SK-N-MC (cell line): ENCODE data around the gene CCND1.

Experiments used
- DNase-seq: peaks from one replicate; pipeline ENCODE4 v3.0.0-alpha.2; 2011; ENCODE audit warnings: low read depth, low spot score
- H3K27ac ChIP-seq: fragments of 200-600 bp; sonication (generic); 2 replicates; pipeline ENCODE4 v1.5.1; 2016; ENCODE audit warnings: mixed run types
- H3K36me3 ChIP-seq: fragments of 200-600 bp; sonication (generic); 2 replicates; pipeline ENCODE4 v1.6.1; 2017; ENCODE audit warnings: antibody characterized with exemption, low read length, mixed read lengths; ENCODE audit not compliant: insufficient read depth
- H3K4me3 ChIP-seq: fragments of 200-600 bp; sonication (generic); 2 replicates; pipeline ENCODE4 v1.5.1; 2016
- H3K9ac ChIP-seq: fragments of 200-600 bp; sonication (generic); 2 replicates; pipeline ENCODE4 v1.8.0; 2017; ENCODE audit warnings: mixed run types, mixed read lengths; ENCODE audit not compliant: insufficient read length
- H3K9me3 ChIP-seq: fragments of 200-600 bp; sonication (generic); 2 replicates; pipeline ENCODE4 v1.6.1; 2017; ENCODE audit warnings: low read depth, mild to moderate bottlenecking, antibody characterized with exemption, low read length, moderate library complexity, mixed read lengths
- EZH2 ChIP-seq: fragments of 200-600 bp; sonication (generic); IDR thresholded peaks from one replicate; pipeline ENCODE4 v1.6.1; 2017; ENCODE audit warnings: antibody characterized with exemption
- FOXP2 ChIP-seq: optimal IDR thresholded peaks from 2 replicates; pipeline ENCODE3; 2011; ENCODE audit warnings: mild to moderate bottlenecking, moderate library complexity; ENCODE audit not compliant: insufficient read depth; ENCODE audit errors: extremely low read length, control extremely low read depth
- POLR2AphosphoS5 ChIP-seq: IDR thresholded peaks from 2 replicates; pipeline ENCODE4 v1.6.1; 2012; ENCODE audit warnings: mild to moderate bottlenecking, low read depth, low read length, borderline replicate concordance

Gene CCND1

DNA sequence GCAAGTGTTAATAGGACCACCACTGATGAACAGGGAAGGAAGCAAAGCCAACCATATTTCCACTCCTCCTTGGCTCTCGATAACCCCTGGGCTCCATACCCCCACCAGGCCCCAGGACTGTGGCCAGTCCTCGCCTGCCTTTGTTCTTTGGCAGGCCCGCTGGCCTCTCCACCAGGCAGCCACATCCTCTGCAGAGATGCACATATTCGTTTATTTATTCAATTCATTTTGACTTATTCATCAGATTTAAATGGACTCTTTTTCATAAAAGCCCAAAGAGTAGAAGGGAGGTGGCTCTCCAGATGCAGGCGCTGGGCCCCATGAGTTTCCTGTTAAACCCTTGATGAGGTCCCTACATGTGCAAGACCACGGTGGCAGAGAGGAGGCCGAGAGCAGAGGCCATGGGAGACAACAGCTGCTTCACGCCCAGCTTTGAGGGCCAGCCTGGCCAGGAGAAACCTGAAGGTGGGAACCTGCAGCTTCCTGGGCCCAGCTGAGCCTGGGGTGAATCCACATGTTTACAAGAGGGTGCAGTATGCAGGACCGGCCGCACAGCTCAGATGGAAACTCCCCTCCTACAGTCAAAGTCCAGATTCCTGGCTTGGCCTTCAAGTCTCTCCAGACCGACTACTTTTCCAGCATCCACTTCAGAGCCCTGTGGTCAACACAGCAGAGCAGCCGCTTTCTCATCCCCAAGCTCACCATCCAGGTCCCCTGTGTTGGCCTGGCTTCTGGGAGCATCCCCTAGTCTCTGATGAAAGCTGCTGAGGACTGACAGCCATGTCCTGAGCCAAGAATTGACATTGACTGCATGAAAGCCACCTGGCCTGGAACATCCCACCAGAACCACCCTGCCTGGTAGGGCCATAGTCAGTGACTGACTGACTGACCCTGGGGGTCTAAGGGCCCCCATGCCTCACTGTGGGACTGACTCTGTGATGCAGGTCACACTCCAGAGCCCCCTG lies 39.7 kb upstream of the CCND1 start:
- TF ChIP-seq EZH2 (no peak), POLR2AphosphoS5 (no peak), FOXP2 (no peak)
- no peak for DNase-seq
- Histone ChIP-seq H3K27ac (no peak overlapping the region), H3K4me3 (no peak overlapping the region), H3K9me3 (no peaks in the 10 kb centered on the region), H3K9ac (no peak overlapping the region), H3K36me3 (no peaks in the 10 kb centered on the region)

DNA sequence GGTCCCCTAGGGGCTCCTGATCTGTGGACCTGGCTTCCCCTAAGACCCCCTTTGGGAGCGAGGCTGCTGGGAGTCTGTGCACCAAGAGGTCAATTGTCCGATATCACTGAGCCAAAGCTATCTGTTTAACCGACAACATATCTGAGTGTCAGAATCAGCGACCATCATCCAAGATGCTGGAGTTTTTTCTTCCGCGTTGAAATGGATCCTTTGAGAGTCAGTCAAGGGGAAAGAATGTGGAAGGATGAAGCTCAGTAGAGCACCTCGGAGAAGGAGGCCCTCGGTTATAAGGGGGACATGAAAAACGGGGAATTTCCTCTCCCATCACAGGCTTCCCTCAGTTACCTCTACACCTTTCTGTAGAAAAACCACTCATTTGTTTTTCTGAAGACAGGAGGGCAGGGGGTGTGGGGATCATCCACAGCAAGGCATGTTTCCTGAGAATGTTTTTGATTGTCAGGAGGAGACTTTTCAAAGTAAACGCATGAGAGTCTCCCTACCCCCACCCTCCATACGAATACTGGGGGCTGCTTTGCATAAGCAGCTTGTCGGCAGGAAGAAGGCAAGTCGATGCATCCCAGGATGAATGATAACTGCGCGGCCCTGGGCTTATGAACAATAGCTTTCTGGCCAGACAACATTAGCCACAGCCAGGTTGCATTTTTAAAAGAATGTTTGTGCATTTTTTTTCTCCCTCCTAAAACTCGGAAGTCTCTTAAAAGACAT lies 37.7 kb upstream of the CCND1 start:
- no peak overlapping the region for H3K27ac ChIP-seq
- peaks cover 4% of the 10 kb centered on the region; the same call in 1 of the 2 replicates for H3K9me3 ChIP-seq
- DNase-seq, result no peak
- TF ChIP-seq POLR2AphosphoS5 (no peak), FOXP2 (no peak), EZH2 (no peak)
- no peak overlapping the region for H3K4me3 ChIP-seq
- no peak overlapping the region for H3K9ac ChIP-seq
- H3K36me3 ChIP-seq, result no peaks in the 10 kb centered on the region

- DNase-seq, result no peak
- no peak overlapping the region for H3K9ac ChIP-seq
- H3K27ac ChIP-seq, result no peak overlapping the region
- TF ChIP-seq POLR2AphosphoS5 (no peak), FOXP2 (no peak), EZH2 (no peak)
- no peaks in the 10 kb centered on the region for H3K36me3 ChIP-seq
- peaks cover 6% of the 10 kb centered on the region; the same call in 1 of the 2 replicates for H3K9me3 ChIP-seq
- H3K4me3 ChIP-seq, result no peak overlapping the region
Observed at GRCh38 chr11:69604055-69604454, 36.9 kb upstream of the CCND1 start.

DNA sequence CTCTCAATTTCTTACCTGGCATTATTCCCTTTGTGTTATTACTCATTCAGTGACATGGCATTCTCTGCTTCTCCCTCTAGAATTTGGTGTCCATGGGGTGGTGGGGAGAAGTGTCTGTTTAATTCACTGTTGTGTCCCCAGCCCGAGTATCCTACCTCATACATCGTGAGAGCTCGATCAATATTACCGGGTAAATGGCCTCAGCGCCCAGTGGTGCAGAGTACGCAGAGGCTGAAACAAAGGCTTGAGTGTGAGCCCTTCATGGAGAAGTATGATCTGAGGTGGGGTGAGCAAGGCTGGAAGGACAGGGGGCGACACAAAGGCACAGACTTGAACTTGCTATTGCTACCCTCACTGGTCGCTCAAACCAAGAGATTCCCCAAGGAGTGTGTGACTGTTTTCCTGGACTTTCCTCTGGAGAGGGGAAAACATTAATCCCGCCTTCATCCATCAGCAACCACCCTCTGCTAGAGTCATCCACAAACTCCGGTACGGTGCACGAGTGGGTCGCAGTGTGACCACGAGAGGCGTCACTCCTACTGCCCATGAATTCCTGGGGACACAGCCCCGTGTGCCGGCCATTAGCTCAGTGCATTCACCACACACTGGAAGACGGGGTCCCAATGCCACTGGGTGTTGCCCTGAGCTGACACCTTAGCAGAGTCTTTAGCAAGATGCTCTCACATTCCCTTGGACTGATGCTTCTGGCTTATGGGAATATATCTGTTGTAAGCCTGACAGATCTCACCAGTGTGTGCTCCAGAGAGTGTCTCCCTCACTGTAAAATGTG lies 35.0 kb upstream of the CCND1 start:
- no peak overlapping the region for H3K27ac ChIP-seq
- H3K4me3 ChIP-seq, result no peak overlapping the region
- TF ChIP-seq FOXP2, result no peak
- TF ChIP-seq EZH2, result no peak
- no peak for TF ChIP-seq POLR2AphosphoS5
- H3K36me3 ChIP-seq, result no peaks in the 10 kb centered on the region
- H3K9me3 ChIP-seq, result peaks cover 6% of the 10 kb centered on the region; the same call in 1 of the 2 replicates
- no peak for DNase-seq
- H3K9ac ChIP-seq, result no peak overlapping the region

DNA sequence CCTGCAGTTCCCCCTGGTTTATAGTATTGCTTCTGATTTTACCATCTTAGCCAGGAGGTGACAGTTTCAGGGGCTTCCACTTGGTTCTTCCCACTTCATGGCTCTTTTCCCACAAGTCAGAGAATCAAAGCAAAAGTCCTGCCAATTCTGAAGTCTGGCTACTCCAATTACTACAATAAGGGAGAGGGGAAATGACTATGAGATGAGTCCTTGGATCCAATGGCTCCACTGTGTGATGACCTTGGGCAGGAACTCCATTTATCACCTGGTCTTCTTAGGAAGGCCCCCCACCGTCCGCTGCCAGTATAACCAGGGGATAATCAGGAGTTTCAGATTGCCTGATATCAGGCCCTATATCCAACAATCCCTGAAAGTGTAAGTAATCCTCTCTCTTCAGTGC lies 31.6 kb upstream of the CCND1 start:
- DNase-seq, result no peak
- TF ChIP-seq POLR2AphosphoS5 (no peak), EZH2 (no peak), FOXP2 (no peak)
- H3K4me3 ChIP-seq, result no peak overlapping the region
- H3K27ac ChIP-seq, result no peak overlapping the region
- H3K9ac ChIP-seq, result no peak overlapping the region
- H3K9me3 ChIP-seq, result peaks cover 6% of the 10 kb centered on the region; the same call in 1 of the 2 replicates
- no peaks in the 10 kb centered on the region for H3K36me3 ChIP-seq

DNA sequence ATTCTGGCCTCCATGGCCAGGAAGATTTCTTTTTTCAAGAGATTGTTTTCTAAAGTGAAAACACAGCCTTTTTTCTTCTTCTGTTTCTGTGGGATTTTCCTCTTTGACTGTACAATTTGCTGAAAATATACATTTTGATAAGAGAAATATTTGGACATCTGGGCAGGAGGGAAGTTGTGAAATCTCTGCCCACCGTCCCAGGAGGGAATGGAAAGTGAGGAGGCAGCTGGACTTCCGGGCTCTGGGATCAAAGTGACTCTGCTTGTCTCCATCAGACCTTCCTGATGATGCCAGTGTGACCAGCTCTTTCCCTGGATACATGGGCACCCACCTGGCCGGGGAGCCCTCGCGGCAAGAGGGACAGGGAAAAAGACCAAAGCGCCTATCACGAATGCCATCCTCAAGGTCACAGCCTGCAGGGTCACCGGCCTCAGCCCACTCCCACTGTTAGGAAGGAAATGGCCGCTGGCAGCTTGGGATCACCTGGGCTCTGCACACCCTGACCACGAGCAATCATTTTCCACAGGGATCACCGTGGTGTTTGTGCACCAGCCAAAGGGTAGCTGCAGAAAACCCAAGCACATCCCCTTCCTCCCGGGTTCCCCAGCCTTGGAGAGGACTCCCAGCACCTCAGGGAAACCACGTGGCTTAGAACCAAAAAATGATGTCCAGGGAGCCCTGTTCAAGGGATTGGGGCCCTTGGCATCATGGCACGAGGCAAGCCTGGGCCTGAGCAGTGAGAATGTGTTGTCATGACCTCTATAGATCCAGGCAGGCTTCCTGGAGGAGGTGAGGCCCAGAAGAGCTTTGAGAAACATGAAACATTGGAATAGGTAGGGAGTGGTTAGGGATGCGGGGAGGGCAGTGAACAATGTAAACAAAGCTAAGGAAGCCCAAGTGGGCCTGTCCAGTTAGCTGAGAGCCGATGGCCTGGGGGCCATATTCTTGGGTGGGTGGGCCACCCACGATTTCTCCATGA lies 29.1 kb upstream of the CCND1 start:
- H3K9me3 ChIP-seq, result peaks cover 6% of the 10 kb centered on the region; the same call in 1 of the 2 replicates
- H3K4me3 ChIP-seq, result no peak overlapping the region
- H3K27ac ChIP-seq, result peak overlapping the region; percentile 68
- DNase-seq, result no peak
- H3K9ac ChIP-seq, result peak overlapping the region; percentile 49
- H3K36me3 ChIP-seq, result no peaks in the 10 kb centered on the region
- no peak for TF ChIP-seq EZH2
- TF ChIP-seq FOXP2, result no peak
- TF ChIP-seq POLR2AphosphoS5, result no peak

DNA sequence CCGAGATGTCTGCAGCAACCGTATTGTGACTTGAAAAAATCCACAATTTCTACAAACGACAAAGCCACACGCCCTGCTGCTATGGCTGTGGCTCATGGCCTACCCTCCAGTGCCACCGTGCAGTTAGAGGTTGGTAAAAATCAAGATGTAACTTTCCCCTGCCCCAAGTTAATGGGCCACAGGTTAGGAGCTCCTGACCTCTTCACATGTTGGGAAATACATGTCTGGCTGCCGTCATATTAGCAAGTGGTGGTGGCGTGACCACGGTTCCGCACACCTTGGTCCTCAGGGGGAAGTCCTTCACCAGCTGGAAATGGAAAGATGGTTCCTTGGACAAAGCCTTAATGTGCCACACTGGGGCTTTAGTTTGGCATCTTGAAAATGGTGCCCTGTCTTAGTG lies 27.4 kb upstream of the CCND1 start:
- TF ChIP-seq POLR2AphosphoS5 (no peak), EZH2 (no peak), FOXP2 (no peak)
- no peak for DNase-seq
- Histone ChIP-seq H3K9me3 (no peaks in the 10 kb centered on the region), H3K4me3 (no peak overlapping the region), H3K36me3 (no peaks in the 10 kb centered on the region), H3K27ac (no peak overlapping the region), H3K9ac (no peak overlapping the region)
